T-helper 2 cell (primary cell): Measurements from ENCODE around the gene SCEL.
"Not testable (repeated sequence)": the region's sequence is repeated elsewhere in the genome, so short reads cannot be mapped to it uniquely, and the experiment has no call there.

ENCODE experiments used
- DNase-seq, 5 experiments: peaks; one replicate each; pipeline versions ENCODE4 v3.0.0 to v3.0.0-alpha.2; 2012 to 2022
- total RNA-seq, 2 donors: gene quantifications; one replicate each; lab custom pipeline; 2026; lab: John Stamatoyannopoulos, UW

Gene SCEL
- 0 reads per million in 2 donors for total RNA-seq

- DNase-seq, result no peak
Measured at GRCh38 chr13:77535448-77535847, at the start of gene SCEL. TSS of gene SCEL (plus strand) at chr13:77535706. CDS start at chr13:77555876, 20,170 bp downstream.

GRCh38 chr13:77489566-77490337 is 45.8 kb upstream of the SCEL start:
- no peak for DNase-seq

- peak in 1 of 5 experiments; percentile 32 for DNase-seq
Measured at GRCh38 chr13:77492982-77493381, 42.5 kb upstream of the SCEL start.

- DNase-seq, result no peak
Measured at GRCh38 chr13:77494226-77494625, 41.3 kb upstream of the SCEL start.

GRCh38 chr13:77497350-77497749 is 38.2 kb upstream of the SCEL start:
- no peak for DNase-seq

- DNase-seq, result no peak
Measured at GRCh38 chr13:77497835-77498234, 37.7 kb upstream of the SCEL start.

GRCh38 chr13:77502104-77502720 is 33.3 kb upstream of the SCEL start:
- no peak for DNase-seq

- no peak for DNase-seq
Measured at GRCh38 chr13:77503398-77503797, 32.1 kb upstream of the SCEL start.

- DNase-seq, result no peak
Measured at GRCh38 chr13:77506874-77507273, 28.6 kb upstream of the SCEL start.

GRCh38 chr13:77507931-77508776 is 27.4 kb upstream of the SCEL start:
- peak in 1 of 5 experiments; percentile 41 for DNase-seq

GRCh38 chr13:77508959-77509620 is 26.4 kb upstream of the SCEL start:
- DNase-seq, result no peak

- no peak for DNase-seq
Measured at GRCh38 chr13:77510156-77510555, 25.4 kb upstream of the SCEL start.

- no peak for DNase-seq
Measured at GRCh38 chr13:77511552-77511951, 24.0 kb upstream of the SCEL start.

- DNase-seq, result no peak
Measured at GRCh38 chr13:77513719-77514335, 21.7 kb upstream of the SCEL start.

- DNase-seq, result no peak
Measured at GRCh38 chr13:77514336-77514726, 21.2 kb upstream of the SCEL start.

GRCh38 chr13:77515785-77516184 is 19.7 kb upstream of the SCEL start:
- no peak for DNase-seq

GRCh38 chr13:77516342-77516789 is 19.1 kb upstream of the SCEL start:
- no peak for DNase-seq

- DNase-seq, result no peak
Measured at GRCh38 chr13:77518266-77518665, 17.2 kb upstream of the SCEL start.

- not testable (repeated sequence) for DNase-seq
Measured at GRCh38 chr13:77519396-77519795, 16.1 kb upstream of the SCEL start.

- no peak for DNase-seq
Measured at GRCh38 chr13:77519808-77520207, 15.7 kb upstream of the SCEL start.

GRCh38 chr13:77521194-77521593 is 14.3 kb upstream of the SCEL start:
- DNase-seq, result no peak
